Activated CD8-positive, alpha-beta memory T cell treated with anti-CD3 and anti-CD28 coated beads, Interleukin-2, amount 50 U/mL, for 1 hour (primary cell): ENCODE measurements around the gene ZIC4.

ENCODE experiments used
- DNase-seq: peaks from one replicate; pipeline ENCODE4 v3.0.0-alpha.2; 2020; ENCODE audit errors: extremely low read depth

The ZIC4 gene

GRCh38 chr3:147390589-147391569 lies 15.5 kb downstream of the ZIC4 start:
- no peak for DNase-seq

- DNase-seq: no peak
Observed at GRCh38 chr3:147389717-147390116, 16.6 kb downstream of the ZIC4 start.

GRCh38 chr3:147388700-147389580 lies 17.4 kb downstream of the ZIC4 start:
- DNase-seq: no peak

- no peak for DNase-seq
Observed at GRCh38 chr3:147387885-147388699, 18.3 kb downstream of the ZIC4 start.

GRCh38 chr3:147387291-147387884 lies 19.0 kb downstream of the ZIC4 start:
- DNase-seq: no peak

GRCh38 chr3:147385059-147386012 lies 21.0 kb downstream of the ZIC4 start:
- no peak for DNase-seq

GRCh38 chr3:147384210-147385058 lies 21.9 kb downstream of the ZIC4 start:
- DNase-seq: no peak

- no peak for DNase-seq
Observed at GRCh38 chr3:147383617-147384016, 22.7 kb downstream of the ZIC4 start.

- DNase-seq: no peak
Observed at GRCh38 chr3:147381596-147381995, 24.7 kb downstream of the ZIC4 start.

GRCh38 chr3:147380977-147381376 lies 25.4 kb downstream of the ZIC4 start:
- DNase-seq: no peak

- DNase-seq: no peak
Observed at GRCh38 chr3:147380387-147380951, 25.9 kb downstream of the ZIC4 start.

GRCh38 chr3:147379651-147380050 lies 26.7 kb downstream of the ZIC4 start:
- DNase-seq: no peak

GRCh38 chr3:147377412-147378367 lies 28.7 kb downstream of the ZIC4 start:
- DNase-seq: no peak

GRCh38 chr3:147373301-147373700 lies 33.0 kb downstream of the ZIC4 start:
- no peak for DNase-seq

- no peak for DNase-seq
Observed at GRCh38 chr3:147372525-147373027, 33.8 kb downstream of the ZIC4 start.

GRCh38 chr3:147371771-147372340 lies 34.5 kb downstream of the ZIC4 start:
- DNase-seq: no peak

- no peak for DNase-seq
Observed at GRCh38 chr3:147371140-147371539, 35.2 kb downstream of the ZIC4 start.
